ENCODE measurements around the gene SRGAP2B.
"Not testable (repeated sequence)": the region's sequence is repeated elsewhere in the genome, so short reads cannot be mapped to it uniquely, and the experiment has no call there.

The SRGAP2B gene

DNA sequence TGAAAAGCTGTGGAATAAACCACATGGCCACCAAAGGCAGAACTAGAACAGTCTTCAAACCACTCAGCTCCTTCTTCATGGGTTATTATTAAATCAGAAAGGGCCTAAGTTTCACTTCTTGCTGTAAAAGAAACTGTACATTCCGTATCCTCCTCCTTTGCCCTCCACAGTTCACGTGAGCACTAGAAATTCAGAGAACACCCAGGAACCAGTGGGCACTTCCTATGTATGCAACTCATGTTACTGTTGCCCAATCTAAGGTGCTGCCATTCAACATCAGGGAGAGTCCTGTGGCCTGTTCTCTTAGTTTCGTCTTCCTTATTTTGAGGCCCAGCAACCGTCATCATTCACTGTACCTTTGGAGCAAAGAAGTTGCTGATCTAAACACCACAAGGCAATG, 86.7 kb downstream of the SRGAP2B start:
- FAIRE-seq, result peak; percentile 73
- DNase-seq (ENCODE audit: extremely low spot score, insufficient read length, low read depth), result not testable (repeated sequence)

DNA sequence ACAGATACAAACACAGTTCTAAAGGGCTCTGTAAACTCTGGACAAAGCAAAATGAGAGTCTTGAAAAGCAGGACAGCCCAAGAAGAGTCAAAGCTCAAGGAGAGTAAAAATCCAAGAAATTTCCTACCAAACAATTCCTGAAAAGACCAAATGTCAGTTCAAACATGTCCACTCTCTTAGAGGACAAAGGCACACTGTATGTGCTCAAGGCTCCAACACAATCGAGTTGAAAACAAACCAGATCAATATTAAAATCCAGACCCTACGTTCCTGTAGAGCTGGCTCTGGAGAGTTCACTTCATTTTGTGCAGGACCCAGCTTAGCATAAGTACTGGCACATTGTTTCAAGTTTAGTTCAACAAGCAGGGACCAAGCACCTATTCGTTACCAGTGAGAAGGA, 90.0 kb downstream of the SRGAP2B start:
- FAIRE-seq; DNase-seq (ENCODE audit: extremely low spot score, insufficient read length, low read depth): not testable (repeated sequence)

DNA sequence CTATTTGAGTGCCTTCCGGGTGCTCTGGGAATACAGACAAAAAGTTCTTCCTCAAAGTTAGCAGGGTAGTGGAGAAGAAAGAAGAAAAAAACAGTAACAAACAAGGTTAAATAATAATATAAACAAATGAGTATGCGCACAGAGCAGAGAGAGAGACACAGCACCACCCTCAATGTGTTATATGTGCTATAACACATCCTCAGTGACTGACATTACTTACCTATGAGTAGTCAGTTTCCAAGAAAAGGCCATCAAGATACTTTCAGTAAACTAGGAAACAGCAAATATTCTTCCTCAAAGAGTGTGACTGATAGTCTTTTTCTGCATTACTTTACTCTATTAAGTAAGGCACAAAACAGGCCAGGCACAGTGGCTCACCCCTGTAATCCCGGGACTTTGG, 93.7 kb downstream of the SRGAP2B start:
- not testable (repeated sequence) for FAIRE-seq

DNA sequence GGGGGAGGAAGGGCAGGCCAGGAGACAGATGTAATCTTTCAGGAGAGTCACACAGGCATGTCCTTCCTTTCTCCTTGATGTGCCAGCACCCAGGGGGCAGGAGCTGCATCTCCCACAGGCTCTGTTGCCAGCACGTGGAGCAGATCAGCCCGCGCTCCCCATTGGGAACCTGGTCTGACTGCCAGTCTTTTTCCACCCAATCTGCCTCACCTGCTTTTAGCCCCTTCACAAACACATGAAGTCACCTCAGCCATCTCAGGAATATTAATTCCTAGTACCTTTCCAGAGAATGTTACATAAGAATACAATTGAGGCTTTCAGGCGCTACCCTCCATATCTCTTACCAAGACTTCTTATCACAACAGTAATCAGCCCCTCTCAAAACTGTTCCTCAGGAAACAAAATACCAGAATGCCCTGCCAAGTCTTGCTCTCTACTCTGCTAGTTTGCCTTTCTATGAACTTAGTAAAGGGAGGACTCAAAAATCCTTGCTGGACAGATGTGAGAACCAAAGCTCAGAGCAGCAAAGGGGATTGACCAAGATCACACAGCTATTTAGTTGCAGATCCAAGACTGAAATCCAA, 94.3 kb downstream of the SRGAP2B start:
- not testable (repeated sequence) for DNase-seq (ENCODE audit: extremely low spot score, insufficient read length, low read depth); FAIRE-seq

More for the DNA sequence above, 93.7 kb downstream of the SRGAP2B start:
- not testable (repeated sequence) for DNase-seq (ENCODE audit: extremely low spot score, insufficient read length, low read depth)

DNA sequence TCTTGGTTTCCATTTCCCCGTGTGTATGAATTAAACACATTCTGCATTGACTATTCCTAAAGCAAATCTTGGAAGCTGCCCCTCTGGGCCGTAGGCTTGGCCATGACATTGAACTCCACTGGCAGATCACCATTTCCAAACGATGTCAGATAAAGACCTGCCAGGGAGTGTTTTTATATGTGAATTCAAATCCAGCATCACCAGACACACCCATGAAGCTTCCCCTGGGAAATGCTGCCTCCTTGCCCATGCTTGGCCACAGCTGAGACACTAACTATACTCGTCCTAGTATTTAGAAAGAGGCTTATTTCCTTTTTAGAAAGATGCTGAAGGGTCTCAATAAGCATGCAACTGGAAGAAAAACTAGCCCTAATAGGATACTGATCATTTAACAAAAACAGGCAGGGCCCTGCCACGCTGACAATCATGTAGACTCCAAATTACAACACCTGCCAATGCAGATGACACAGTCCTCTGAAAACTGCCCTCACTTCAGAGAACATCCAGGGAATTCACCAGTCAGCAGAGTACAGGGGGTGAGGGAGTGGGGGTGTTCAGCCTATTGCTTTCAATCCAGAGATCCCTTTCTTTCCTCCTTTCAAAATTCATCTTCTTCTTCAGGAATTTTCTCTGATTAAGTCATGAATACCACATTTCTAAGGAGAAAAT, 94.9 kb downstream of the SRGAP2B start:
- DNase-seq (ENCODE audit: extremely low spot score, insufficient read length, low read depth); FAIRE-seq: not testable (repeated sequence)

DNA sequence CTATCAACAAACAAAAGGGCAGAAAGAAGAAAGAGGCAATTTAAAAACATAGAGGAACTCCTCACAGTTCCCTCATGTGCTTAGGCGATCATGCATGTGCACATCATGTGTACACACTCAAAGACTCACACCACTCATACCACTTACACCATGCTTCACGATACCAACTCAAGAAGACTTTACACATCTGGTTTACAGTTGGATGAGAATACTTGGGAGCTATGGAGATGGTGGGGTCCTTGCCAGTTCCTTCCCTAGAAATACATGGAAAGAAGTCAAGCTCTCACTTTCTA, 96.2 kb downstream of the SRGAP2B start:
- FAIRE-seq; DNase-seq (ENCODE audit: extremely low spot score, insufficient read length, low read depth): not testable (repeated sequence)

DNA sequence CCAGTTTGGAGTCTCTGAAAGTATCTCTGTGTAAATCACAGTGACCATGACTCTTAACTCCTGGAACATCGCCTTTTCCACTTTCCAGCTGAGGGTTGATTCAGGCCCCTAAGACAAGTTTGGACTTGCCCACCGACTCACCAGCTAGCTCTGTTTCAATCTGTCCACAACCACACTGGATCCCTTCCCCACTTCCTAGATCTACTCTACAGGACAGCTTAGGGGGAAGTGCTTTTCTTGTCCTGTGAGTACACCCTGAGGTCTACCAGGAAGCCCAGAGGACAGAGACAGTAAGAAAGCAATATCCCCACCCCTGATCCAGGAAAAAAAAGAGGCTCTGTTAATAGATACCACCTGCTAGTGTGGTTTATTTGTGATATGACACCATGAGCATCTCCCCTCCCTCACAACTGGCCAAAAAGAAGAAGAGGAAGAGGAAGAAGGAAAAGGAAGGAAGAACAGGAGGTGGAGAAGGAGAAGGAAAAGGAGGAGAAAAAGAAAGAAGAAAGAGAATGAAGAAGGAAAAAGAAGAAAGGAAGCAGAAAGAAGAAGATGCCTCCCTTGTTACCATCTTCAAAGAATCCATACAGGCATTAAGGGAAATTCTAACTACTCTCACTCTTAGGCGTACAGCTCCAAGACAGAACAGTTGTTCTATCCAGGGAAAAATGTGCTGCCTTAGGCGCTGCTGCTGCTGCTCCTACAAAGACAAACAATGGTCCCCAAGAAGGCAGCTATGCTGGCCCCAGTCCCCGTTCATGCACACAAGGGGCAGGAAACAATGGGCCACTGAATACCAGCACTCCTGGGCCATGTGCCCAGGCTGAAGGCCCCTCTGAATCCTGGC, 96.8 kb downstream of the SRGAP2B start:
- not testable (repeated sequence) for FAIRE-seq; DNase-seq (ENCODE audit: extremely low spot score, insufficient read length, low read depth)

DNA sequence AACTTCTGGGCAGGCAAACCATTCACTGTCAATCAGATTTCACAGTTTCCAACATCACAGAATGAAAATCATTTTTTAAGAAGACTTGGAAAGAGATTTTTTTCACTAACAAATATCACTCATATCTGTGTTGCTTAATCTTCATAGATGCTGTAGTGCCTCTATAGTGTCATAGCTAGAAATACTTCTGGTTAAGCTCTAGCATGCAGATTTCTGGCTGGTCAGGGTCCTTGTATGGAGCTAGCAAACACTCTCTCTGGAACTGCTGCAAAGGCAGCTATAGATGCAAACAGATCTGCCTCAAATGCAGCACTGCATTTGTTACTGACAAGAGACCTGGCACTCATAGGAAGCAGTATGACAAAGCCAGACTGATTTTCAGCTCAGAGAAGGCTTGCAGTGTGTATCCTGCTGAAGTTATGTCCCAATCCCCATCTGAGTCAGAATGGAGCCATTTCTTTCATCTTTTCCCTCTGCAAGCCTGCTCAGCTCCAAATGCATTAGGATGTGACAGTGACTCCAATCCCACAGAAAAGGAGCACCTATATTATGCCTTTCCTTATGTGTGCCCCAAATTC, 99.2 kb downstream of the SRGAP2B start:
- not testable (repeated sequence) for DNase-seq (ENCODE audit: extremely low spot score, insufficient read length, low read depth)

DNA sequence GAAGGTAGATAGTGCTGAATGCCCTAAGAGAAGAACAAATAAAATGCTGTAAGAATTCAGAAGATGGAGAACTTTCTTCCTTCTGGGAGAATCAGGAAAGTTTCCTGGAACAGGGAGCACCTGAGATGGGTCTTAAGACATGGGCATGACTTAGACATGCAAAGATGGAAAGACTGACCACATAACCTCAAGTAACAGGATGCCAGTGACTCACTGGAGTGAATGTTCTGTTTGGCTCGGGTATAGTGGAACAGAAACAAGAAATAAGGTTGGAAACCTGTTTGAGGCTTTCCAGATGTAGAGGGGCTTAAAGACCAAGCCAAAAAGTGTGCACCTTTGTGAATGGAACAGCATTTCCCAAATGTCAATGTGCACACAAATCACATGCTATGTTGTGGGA, 102.2 kb downstream of the SRGAP2B start:
- not testable (repeated sequence) for FAIRE-seq; DNase-seq (ENCODE audit: extremely low spot score, insufficient read length, low read depth)

More for the DNA sequence above, 99.2 kb downstream of the SRGAP2B start:
- not testable (repeated sequence) for FAIRE-seq

DNA sequence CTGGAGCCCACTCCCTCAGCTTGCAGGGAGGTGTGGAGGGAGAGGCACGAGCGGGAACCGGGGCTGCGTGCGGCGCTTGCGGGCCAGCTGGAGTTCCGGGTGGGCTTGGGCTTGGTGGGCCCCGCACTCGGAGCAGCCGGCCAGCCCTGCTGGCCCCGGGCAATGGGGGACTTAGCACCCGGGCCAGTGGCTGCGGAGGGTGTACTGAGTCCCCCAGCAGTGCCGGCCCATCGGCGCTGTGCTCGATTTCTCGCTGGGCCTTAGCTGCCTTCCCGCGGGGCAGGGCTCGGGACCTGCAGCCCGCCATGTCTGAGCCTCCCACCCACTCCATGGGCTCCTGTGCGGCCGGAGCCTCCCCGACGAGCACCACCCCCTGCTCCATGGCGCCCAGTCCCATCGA, 104.5 kb downstream of the SRGAP2B start:
- FAIRE-seq; DNase-seq (ENCODE audit: extremely low spot score, insufficient read length, low read depth): not testable (repeated sequence)

DNA sequence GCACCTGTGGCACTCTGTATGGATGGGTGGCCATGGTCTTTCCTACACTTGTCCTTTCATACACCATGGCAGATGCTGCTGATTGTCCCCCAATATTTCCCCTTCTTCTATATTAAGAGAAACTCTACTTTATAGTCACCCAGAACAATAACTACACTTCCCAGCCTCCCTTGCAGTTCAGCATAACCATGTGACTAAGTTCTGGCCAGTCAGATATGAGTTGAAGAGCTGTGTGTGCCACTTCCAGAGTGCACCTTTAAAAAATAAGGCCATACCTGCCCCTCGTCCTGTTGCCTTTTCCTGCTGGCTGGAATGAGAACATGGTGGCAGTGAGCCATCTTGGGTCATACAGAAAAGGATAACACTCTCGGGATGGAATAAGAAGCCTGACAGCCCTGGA, 108.0 kb downstream of the SRGAP2B start:
- not testable (repeated sequence) for FAIRE-seq

DNA sequence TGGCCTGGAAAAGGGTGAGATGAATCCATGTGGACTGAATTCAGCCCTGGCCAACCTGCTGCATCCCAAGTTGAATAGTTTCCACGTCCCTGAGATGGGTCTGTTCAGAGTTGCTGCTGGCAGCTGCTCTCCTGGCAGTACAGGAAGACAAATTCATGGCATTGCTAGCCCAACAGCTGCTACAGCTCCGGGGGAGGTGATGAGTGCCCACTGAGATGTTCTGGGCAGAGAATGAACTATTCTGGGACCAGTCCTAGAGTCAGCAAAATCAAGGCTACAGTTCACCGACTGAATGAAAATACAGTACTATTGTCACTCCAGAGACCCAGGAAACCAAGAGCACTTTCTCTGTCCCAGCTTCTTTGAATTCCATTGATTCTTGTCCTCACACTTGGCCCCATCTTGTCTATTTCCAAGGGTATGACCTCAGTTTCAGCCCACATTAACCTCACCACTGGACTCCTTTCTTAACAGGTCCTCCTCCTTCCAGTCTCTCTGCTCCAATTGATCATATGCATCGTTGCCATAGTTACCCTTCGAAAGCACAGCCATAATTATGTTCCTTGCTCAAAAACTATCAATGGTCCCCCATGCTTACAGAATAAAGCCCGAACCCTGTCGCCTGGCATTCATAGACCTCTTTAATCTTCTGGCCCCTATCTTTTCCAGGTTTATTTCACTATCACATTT, 108.8 kb downstream of the SRGAP2B start:
- not testable (repeated sequence) for DNase-seq (ENCODE audit: extremely low spot score, insufficient read length, low read depth); FAIRE-seq

More for the DNA sequence above, 108.0 kb downstream of the SRGAP2B start:
- not testable (repeated sequence) for DNase-seq (ENCODE audit: extremely low spot score, insufficient read length, low read depth)

DNA sequence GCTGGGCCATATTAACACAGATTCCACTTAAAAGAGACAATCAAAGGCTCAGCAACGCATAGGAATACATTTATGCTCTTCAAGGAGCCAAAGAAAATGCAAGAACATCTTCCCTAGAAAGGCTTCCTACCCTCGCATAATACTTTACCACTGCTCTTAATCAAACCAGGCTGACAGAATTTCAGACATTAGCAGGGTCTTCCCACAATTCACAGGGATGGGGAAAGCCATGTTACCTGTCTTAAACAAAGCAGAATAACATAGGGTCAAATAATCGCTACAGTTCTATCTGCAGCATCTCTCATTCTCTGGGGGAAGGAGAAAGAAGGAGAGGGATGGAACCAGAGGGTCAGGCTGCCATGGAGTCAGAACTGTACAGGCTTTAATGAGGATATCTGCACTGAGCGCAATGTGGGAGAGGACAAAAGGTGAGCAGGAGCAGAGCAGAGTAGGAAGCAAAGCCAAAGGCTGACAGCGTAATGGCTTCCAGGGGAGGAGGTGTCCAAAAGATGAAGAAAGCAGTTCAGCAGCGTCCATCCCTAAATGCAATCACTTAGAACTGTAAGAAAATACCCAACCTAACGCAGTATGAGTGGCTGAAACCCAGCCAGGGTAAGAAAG, 109.5 kb downstream of the SRGAP2B start:
- DNase-seq (ENCODE audit: extremely low spot score, insufficient read length, low read depth); FAIRE-seq: not testable (repeated sequence)

DNA sequence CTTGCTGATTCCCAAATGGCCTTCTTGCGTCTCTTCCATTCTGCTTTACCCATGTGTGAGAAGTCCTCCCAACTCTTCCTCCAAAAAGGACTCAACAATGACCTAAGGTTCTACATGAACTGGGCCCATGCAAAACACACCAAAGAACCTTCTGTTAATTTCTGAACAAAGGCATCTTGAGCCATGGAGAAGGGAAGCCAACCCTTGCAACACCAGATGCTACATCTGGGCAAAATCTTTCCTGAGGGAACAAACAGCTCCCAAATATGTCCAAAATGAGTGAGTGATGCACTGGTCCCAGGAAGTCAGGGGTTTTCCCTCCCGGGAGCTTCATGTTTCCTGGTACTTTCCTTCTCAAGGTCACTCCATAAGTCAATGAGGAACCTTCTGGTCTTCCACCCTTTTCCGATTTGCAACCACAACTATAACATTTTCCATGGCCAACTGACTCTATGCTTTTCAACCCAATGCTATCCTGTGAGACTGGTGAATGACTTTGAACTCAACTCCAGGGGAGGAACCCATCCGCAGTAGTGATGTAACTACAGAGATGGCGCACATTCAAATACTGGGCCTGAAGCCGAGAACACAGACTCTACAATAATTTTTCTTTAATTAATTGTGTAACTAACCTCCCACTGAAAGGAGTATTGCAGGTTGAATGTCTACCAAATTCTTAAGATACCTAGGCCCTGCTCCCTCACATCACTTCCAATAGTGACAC, 112.2 kb downstream of the SRGAP2B start:
- not testable (repeated sequence) for DNase-seq (ENCODE audit: extremely low spot score, insufficient read length, low read depth); FAIRE-seq

DNA sequence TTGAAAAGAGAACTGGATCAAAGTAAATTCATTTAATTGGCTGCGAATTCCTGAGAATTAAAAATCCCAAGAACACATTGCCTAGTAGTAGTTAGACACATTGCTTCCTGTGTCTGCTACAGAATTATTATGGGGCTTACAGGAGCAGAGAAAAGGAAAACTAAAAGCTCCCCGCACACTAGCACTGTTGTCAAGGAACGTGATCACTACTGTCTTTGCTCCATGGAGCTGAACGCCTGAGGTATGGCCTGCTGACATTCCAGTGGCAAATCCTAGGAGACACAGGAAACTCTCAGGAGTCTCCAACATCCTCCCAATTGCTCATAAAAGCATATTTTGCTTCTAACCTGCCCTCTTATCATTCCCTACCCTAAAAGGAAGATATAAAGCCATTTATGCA, 114.0 kb downstream of the SRGAP2B start:
- not testable (repeated sequence) for FAIRE-seq

DNA sequence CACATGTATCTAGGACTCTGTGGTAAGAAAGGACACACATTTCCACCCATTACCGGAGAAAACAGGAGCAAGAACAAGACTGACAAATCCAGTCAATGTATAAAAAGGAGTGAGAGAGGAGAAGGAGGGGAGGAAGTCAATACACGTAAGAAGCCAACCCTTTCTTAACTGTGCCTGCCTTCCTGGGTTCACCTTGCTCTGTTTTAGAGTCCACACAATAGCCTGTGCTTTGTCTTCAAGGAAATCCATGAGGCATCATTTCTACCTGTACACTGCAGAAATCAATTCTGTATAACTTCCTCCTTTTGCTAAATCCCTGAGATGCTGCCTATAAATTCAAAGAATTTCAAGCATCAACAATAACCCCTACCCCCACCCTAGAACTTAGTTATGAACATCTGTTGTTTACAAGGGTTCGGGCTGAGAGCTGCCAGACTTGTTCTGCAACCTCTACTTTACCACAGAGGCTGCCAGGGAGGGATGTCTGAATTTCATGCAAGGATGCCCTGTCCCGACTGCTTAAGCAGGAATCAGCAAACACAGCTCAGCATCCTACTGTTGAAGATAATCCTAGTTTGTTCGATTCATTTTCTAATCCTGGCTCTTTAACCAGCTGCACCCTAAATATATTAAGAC, 115.0 kb downstream of the SRGAP2B start:
- not testable (repeated sequence) for DNase-seq (ENCODE audit: extremely low spot score, insufficient read length, low read depth); FAIRE-seq

More for the DNA sequence above, 114.0 kb downstream of the SRGAP2B start:
- not testable (repeated sequence) for DNase-seq (ENCODE audit: extremely low spot score, insufficient read length, low read depth)

DNA sequence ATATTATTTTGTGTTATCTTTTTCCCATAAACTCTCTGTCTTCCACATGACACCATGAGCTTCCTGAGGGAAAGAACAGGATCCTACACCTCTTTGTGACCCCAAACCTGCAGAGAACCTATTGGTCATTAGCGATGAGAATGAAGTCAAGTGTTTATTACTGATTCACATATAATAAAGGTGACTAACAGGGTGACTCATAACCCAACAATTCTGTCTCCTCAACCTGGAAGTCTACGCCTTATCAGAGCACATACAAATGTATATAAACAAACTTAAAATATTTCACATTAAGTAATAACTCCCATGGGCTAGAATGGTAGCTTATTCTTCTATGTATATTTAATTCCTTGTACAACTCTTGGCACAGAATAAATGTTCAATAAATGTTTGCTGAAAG, 117.3 kb downstream of the SRGAP2B start:
- FAIRE-seq; DNase-seq (ENCODE audit: extremely low spot score, insufficient read length, low read depth): not testable (repeated sequence)

DNA sequence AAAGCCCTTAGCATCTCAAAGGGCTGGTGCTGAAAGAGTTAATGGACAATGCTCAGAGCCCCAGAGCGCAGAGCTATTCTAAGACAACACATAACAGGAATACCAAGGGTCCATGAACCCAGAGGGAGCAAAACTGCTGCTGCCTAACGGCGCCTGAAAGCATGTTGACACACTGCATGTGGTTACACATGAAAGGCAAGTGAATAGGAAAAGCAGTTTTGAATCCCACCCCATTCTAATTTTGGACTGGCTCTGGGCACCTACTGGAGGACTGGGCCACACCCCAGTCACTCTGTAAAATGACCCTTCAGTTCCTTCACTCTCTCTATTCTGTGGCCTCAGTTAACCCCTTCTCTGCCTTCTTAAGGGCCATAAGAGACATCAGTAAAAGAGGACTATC, 123.2 kb downstream of the SRGAP2B start:
- FAIRE-seq; DNase-seq (ENCODE audit: extremely low spot score, insufficient read length, low read depth): not testable (repeated sequence)

Measured in GM18507 (cell line).